ENCODE data around the gene SMG6.

DNA sequence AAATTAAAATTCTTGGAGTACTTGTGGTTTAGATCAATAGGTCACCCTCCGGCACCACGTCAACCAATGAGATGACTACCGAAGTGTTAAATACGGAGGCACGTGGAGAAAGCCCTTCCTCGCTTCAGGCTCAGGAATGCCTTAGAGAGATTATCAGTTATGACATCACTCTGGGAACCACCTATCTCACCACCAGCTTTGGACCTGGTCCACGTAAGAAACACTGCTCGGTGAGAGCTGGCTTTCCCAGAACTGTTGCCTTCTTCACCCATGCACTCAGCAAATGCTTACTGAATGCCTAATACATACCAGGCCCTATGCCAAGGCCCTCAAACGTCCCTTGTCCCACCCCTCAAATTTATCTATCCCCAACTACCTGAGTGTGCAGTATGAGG, 71.3 kb downstream of the SMG6 start:
- TF ChIP-seq FOXM1 (IDR thresholded peaks at IDR 0.05; ENCODE audit: borderline replicate concordance, low read depth) (no peak), EGR1 (IDR thresholded peaks at IDR 0.05) (no peak)

All from Ishikawa (cell line).